OCI-LY7 (cell line): ENCODE results near the gene GMCL1. TPM values are rescaled to one million over a fixed set of nuclear protein-coding genes. Genes with fewer than 3 reads are reported as not detected.

ENCODE experiments used
- BruUV-seq: library from RNA; stranded (reverse); fragments of 400-500 nt; replicated peaks from 2 replicates; lab custom pipeline; 2021; lab: Mats Ljungman, UMichigan
- CTCF ChIA-PET: fragments of 300-600 bp; sonication (Branson Sonifier 250); formaldehyde crosslinking; loops from one replicate; lab custom pipeline; 2022; ENCODE audit warnings: antibody characterized with exemption; ENCODE audit not compliant: unreplicated experiment; lab: Charles Lee
- POLR2A ChIA-PET: fragments of 300-600 bp; sonication (Branson Sonifier 250); formaldehyde crosslinking; loops from one replicate; lab custom pipeline; 2022; ENCODE audit warnings: antibody characterized with exemption; lab: Charles Lee
- DNase-seq: peaks from one replicate; pipeline ENCODE4 v3.0.0-alpha.2; 2015; ENCODE audit warnings: low spot score
- H2AFZ ChIP-seq: fragments of 200-600 bp; sonication (generic), shearing (Covaris generic); 2 replicates; pipeline ENCODE4 v1.6.1; 2014; ENCODE audit warnings: mild to moderate bottlenecking, antibody characterized with exemption, low read length, moderate library complexity
- H3K27ac ChIP-seq: fragments of 200-600 bp; sonication (generic); 2 replicates; pipeline ENCODE4 v1.5.1; 2014; ENCODE audit warnings: mixed run types, low read depth, mild to moderate bottlenecking, moderate library complexity, low read length, inconsistent platforms; ENCODE audit not compliant: poor library complexity, severe bottlenecking
- H3K36me3 ChIP-seq: fragments of 200-600 bp; sonication (generic); 2 replicates; pipeline ENCODE4 v1.6.1; 2014; ENCODE audit warnings: mild to moderate bottlenecking, antibody characterized with exemption, low read length, moderate library complexity, mixed read lengths; ENCODE audit not compliant: insufficient read depth
- H3K4me1 ChIP-seq: fragments of 200-600 bp; sonication (generic); 2 replicates; pipeline ENCODE4 v1.5.1; 2014; ENCODE audit warnings: mild to moderate bottlenecking, low read length; ENCODE audit not compliant: insufficient read depth, poor library complexity, severe bottlenecking
- H3K4me2 ChIP-seq: fragments of 200-600 bp; sonication (generic); 2 replicates; pipeline ENCODE4 v1.6.1; 2014; ENCODE audit warnings: mild to moderate bottlenecking, low read length
- H3K4me3 ChIP-seq: fragments of 200-600 bp; sonication (generic); 2 replicates; pipeline ENCODE4 v1.5.1; 2014; ENCODE audit warnings: mild to moderate bottlenecking, low read depth, low read length; ENCODE audit not compliant: poor library complexity, severe bottlenecking
- H3K79me2 ChIP-seq: fragments of 200-600 bp; sonication (generic); 2 replicates; pipeline ENCODE4 v1.6.1; 2016; ENCODE audit warnings: low read depth, mild to moderate bottlenecking, low read length, moderate library complexity, mixed read lengths; ENCODE audit not compliant: insufficient read depth
- H3K9me2 ChIP-seq: fragments of 200-600 bp; sonication (generic); 2 replicates; pipeline ENCODE4 v1.6.1; 2016; ENCODE audit warnings: mild to moderate bottlenecking, low read length, mixed read lengths; ENCODE audit not compliant: insufficient read depth
- H3K9me3 ChIP-seq: fragments of 200-600 bp; sonication (generic); 2 replicates; pipeline ENCODE4 v1.6.1; 2014; ENCODE audit warnings: mild to moderate bottlenecking, mixed run types, low read length, mixed read lengths
- H4K20me1 ChIP-seq: fragments of 200-600 bp; sonication (generic); 2 replicates; pipeline ENCODE4 v1.6.1; 2014; ENCODE audit warnings: mild to moderate bottlenecking, antibody characterized with exemption, low read length, moderate library complexity, mixed read lengths; ENCODE audit not compliant: insufficient read depth
- EZH2phosphoT487 ChIP-seq: fragments of 200-600 bp; sonication (generic); IDR thresholded peaks from 2 replicates; pipeline ENCODE4 v1.6.1; 2018; ENCODE audit warnings: low read depth, borderline replicate concordance, mild to moderate bottlenecking, mixed run types, antibody characterized with exemption, low read length, moderate library complexity, mixed read lengths
- intact Hi-C: fragments of 100-400 bp; cut with micrococcal nuclease; formaldehyde crosslinking; loops from one replicate; pipeline ENCODE4 v1.10.0; 2022; ENCODE audit not compliant: unreplicated experiment
- total RNA-seq, 2 experiments: library from RNA; depleted of rRNA in 1 of 2; stranded (reverse); fragments of >200 nt in 1 of 2; shearing (Covaris generic) in 1 of 2; gene quantifications; 2 replicates each; pipeline ENCODE4 v1.2.3, GENCODE V29; 2014 to 2022
- TF ChIP-seq, protein P1 (sequence below): fragments of 200-600 bp; sonication (generic); conservative IDR thresholded peaks from 2 replicates; pipeline ENCODE4 v1.5.1; 2014; ENCODE audit warnings: mild to moderate bottlenecking, antibody characterized with exemption, low read length, moderate library complexity, mixed read lengths

GMCL1 gene
- total RNA-seq, 2 experiments from 2014 or later, result 14.4 to 25.9 TPM

DNA sequence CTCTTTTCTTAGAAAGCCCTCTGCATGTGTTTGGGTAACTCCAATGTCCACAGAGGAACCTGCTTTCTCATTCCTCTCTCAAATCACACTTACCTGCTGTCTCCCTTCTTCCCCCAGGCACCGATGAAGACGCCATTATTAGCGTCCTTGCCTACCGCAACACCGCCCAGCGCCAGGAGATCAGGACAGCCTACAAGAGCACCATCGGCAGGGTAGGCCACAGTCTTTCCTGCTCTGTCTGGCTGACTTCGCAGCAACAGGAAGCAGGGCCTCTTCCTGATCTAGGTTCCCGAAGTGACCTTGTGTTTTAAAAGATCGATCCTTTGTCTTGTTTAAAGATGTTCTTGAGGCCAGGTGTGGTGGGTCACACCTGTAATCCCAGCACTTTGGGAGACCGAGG lies 25.0 kb upstream of the GMCL1 start:
- Histone ChIP-seq H3K9me3 (no peaks in the 10 kb centered on the region; the same call in 1 of the 2 replicates), H3K9me2 (no peaks in the 10 kb centered on the region), H3K4me2 (no peak overlapping the region), H3K79me2 (no peaks in the 10 kb centered on the region), H3K27ac (no peak overlapping the region), H2AFZ (peak overlapping the region; percentile 11; the same call in 1 of the 2 replicates), H3K4me1 (peaks cover 27% of the 10 kb centered on the region), H4K20me1 (no peaks in the 10 kb centered on the region), H3K4me3 (no peak overlapping the region), H3K36me3 (no peaks in the 10 kb centered on the region)
- TF ChIP-seq, protein P1, sequence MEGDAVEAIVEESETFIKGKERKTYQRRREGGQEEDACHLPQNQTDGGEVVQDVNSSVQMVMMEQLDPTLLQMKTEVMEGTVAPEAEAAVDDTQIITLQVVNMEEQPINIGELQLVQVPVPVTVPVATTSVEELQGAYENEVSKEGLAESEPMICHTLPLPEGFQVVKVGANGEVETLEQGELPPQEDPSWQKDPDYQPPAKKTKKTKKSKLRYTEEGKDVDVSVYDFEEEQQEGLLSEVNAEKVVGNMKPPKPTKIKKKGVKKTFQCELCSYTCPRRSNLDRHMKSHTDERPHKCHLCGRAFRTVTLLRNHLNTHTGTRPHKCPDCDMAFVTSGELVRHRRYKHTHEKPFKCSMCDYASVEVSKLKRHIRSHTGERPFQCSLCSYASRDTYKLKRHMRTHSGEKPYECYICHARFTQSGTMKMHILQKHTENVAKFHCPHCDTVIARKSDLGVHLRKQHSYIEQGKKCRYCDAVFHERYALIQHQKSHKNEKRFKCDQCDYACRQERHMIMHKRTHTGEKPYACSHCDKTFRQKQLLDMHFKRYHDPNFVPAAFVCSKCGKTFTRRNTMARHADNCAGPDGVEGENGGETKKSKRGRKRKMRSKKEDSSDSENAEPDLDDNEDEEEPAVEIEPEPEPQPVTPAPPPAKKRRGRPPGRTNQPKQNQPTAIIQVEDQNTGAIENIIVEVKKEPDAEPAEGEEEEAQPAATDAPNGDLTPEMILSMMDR, result no peak
- no peak for DNase-seq
- ChIA-PET CTCF (no interaction called here), POLR2A (interaction anchor here (0.7 to 2.8 kb wide), 3 partner anchors 11 to 101 kb away, joined by 3 to 11 read pairs (median 4); no protein-coding TSS in a partner anchor)
- intact Hi-C loops, result no loop called here
- BruUV-seq, result no TSS peak

DNA sequence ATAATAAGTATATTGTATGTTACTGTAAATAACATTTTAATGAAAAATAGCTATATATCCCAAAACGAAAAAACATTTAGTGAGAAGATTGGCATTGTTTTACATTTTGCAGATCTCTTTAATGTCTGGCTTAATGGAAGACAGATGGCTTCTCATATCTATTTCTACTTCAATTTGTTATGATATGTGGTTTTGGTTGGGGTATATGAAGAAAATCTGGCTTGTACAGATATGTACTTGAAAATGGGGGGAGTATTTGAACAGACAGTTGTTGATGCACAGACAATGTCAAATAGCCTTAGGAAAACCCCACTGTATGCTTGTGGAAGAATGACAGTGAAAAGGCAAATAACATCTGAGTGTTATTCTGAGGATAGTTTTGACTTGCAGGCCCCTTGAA lies 23.6 kb upstream of the GMCL1 start:
- H3K4me3 ChIP-seq, result no peak overlapping the region
- H3K4me2 ChIP-seq, result no peak overlapping the region
- H3K36me3 ChIP-seq, result no peaks in the 10 kb centered on the region
- no TSS peak for BruUV-seq
- no peak for TF ChIP-seq EZH2phosphoT487
- TF ChIP-seq, protein P1, result no peak
- no peak for DNase-seq
- no peaks in the 10 kb centered on the region; the same call in 1 of the 2 replicates for H3K9me3 ChIP-seq
- intact Hi-C loops, result no loop called here
- no peaks in the 10 kb centered on the region for H3K9me2 ChIP-seq
- ChIA-PET POLR2A (interaction anchor here (0.6 to 1.4 kb wide), 2 partner anchors 16 to 299 kb away, joined by 4 to 6 read pairs; no protein-coding TSS in a partner anchor), CTCF (no interaction called here)
- no peaks in the 10 kb centered on the region for H4K20me1 ChIP-seq
- H3K4me1 ChIP-seq, result peaks cover 21% of the 10 kb centered on the region
- H3K79me2 ChIP-seq, result no peaks in the 10 kb centered on the region
- no peak overlapping the region for H3K27ac ChIP-seq
- no peak overlapping the region for H2AFZ ChIP-seq

DNA sequence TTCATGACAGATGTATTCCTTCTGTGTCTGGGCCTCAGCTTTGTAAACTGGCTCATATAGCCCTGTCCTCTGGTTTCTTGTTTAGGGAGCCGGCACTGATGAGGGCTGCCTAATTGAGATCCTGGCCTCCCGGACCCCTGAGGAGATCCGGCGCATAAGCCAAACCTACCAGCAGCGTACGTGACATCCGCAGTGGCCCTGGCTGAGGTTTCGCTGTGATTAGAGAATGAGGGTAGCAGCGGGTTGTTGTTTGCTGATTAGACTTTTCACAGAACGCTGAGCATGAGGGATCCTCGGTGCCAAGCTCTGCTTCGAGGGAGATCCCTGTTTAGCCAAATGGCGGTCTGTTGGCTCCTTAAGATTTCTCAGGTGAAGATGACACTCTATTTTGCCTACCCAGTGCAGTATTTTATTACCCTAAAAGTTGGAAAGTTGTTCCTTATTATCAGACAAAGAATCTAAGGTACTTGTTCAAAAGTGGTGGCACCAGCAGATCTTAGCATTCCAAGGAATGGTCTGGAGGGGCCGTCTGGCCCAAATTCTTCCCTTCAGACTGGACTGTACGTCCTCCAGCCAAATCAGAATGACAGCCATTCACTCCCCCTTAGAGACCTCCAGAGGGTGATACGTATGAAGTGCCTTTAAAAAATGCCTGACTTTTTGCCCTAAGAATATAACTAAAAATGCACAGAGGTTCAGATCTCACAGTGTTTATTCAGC lies 21.5 kb upstream of the GMCL1 start:
- no peak for DNase-seq
- Histone ChIP-seq H3K9me2 (no peaks in the 10 kb centered on the region), H3K36me3 (no peaks in the 10 kb centered on the region), H3K79me2 (no peaks in the 10 kb centered on the region), H2AFZ (no peak overlapping the region), H3K27ac (no peak overlapping the region), H3K9me3 (no peaks in the 10 kb centered on the region), H3K4me2 (no peak overlapping the region), H3K4me3 (no peak overlapping the region), H3K4me1 (peaks cover 17% of the 10 kb centered on the region), H4K20me1 (no peaks in the 10 kb centered on the region)
- ChIA-PET CTCF (no interaction called here), POLR2A (interaction anchor here (0.6 kb wide), 1 partner anchor 188 kb away, joined by 4 read pairs; no protein-coding TSS in a partner anchor)
- TF ChIP-seq, protein P1, result no peak
- no peak for TF ChIP-seq EZH2phosphoT487
- intact Hi-C loops, result no loop called here
- no TSS peak for BruUV-seq
